Upper lobe of left lung (tissue), 6 donors: ENCODE data around the gene GOLIM4. TPM values are rescaled to one million over a fixed set of nuclear protein-coding genes. Genes with fewer than 3 reads are reported as not detected.

Experiments
- ATAC-seq, 2 donors: fragments of 200-7000 bp; cut with Tn5 transposase; one replicate each; pipeline ENCODE4 v1.9.1; 2022; ENCODE audit warnings: mild to moderate bottlenecking in 2 of 2, moderate library complexity in 2 of 2; ENCODE audit not compliant: low FRiP score in 2 of 2
- DNase-seq, 2 donors: peaks; one replicate each; pipeline ENCODE4 v3.0.0-alpha.2; 2019 to 2020
- H3K27ac ChIP-seq, 4 donors: fragments of 200-600 bp; sonication (generic); one replicate each; pipeline ENCODE4 v1.5.1; 2016 to 2019
- H3K27me3 ChIP-seq, 4 donors: fragments of 200-600 bp; sonication (generic); one replicate each; pipeline ENCODE4 v1.5.1; 2017 to 2019
- H3K36me3 ChIP-seq, 4 donors: fragments of 200-600 bp; sonication (generic); one replicate each; pipeline ENCODE4 v1.5.1; 2016 to 2019
- H3K4me1 ChIP-seq, 4 donors: fragments of 200-600 bp; sonication (generic); one replicate each; pipeline ENCODE4 v1.5.1; 2018 to 2019
- H3K4me3 ChIP-seq, 4 donors: fragments of 200-600 bp; sonication (generic); one replicate each; pipeline ENCODE4 v1.5.1; 2017 to 2019; ENCODE audit warnings: mild to moderate bottlenecking in 2 of 4, moderate library complexity in 1 of 4
- H3K9me3 ChIP-seq, 4 donors: fragments of 200-600 bp; sonication (generic); one replicate each; pipeline ENCODE4 v1.5.1; 2018 to 2019
- CTCF ChIP-seq, 6 experiments: fragments of 450-650 bp in 4 of 6; fragments of 200-600 bp in 2 of 6; sonication (generic) in 2 of 6; IDR thresholded peaks; one replicate each; pipeline ENCODE4 v1.5.1; 2016 to 2019; ENCODE audit warnings: antibody characterized with exemption in 6 of 6
- EP300 ChIP-seq, 4 donors: sonication (generic); formaldehyde crosslinking; IDR thresholded peaks; one replicate each; pipeline ENCODE4 v1.5.1; 2017; ENCODE audit warnings: antibody characterized with exemption in 4 of 4, control low read depth in 2 of 4
- POLR2A ChIP-seq, 4 donors: fragments of 450-650 bp; IDR thresholded peaks; one replicate each; pipeline ENCODE4 v1.5.1; 2016 to 2017; ENCODE audit warnings: antibody characterized with exemption in 4 of 4, mild to moderate bottlenecking in 2 of 4
- POLR2AphosphoS5 ChIP-seq, 2 donors: sonication (generic); formaldehyde crosslinking; IDR thresholded peaks; one replicate each; pipeline ENCODE4 v1.5.1; 2017; ENCODE audit warnings: antibody characterized with exemption in 2 of 2
- WGBS, 2 donors: methylation state at CpG; one replicate each; pipeline ENCODE4 v1.1.5; 2017 to 2018; 5-methylcytosine and 5-hydroxymethylcytosine counted together
- total RNA-seq, 6 donors: library from RNA; depleted of rRNA in 4 of 6; stranded (reverse); fragments of >200 nt in 4 of 6; gene quantifications; one replicate each; pipeline versions ENCODE4 v1.1.0 to v1.2.1, GENCODE V29; 2016 to 2021
- donor health status: DM: no; HTN: no; CAD: no; lungs with moderate emphysema.
- donor health status: DM: no; HTN: yes; CAD: no; lungs with severe emphysema.

GOLIM4 gene
- total RNA-seq, 6 donors from 2014 or later = 34.6 to 79.1 (median 43.6) TPM

GRCh38 chr3:167972502-167972901, 123.2 kb downstream of the GOLIM4 start:
- no peak overlapping the region for H3K27ac ChIP-seq

GRCh38 chr3:167969548-167969947, 126.2 kb downstream of the GOLIM4 start:
- no peak for TF ChIP-seq CTCF (IDR thresholded peaks at IDR 0.05)
- TF ChIP-seq POLR2AphosphoS5 (IDR thresholded peaks at IDR 0.05) = no peak
- no peak for TF ChIP-seq EP300 (IDR thresholded peaks at IDR 0.05)
- no peak for TF ChIP-seq POLR2A (IDR thresholded peaks at IDR 0.05)
- H3K4me1 ChIP-seq = peaks cover 0 to 3% (median 0%) of the 10 kb centered on the region in 4 donors
- no peaks in the 10 kb centered on the region for H3K36me3 ChIP-seq
- DNase-seq (no peak), ATAC-seq (no peak)
- no peaks in the 10 kb centered on the region for H3K27me3 ChIP-seq
- no peak overlapping the region for H3K27ac ChIP-seq
- no peak overlapping the region for H3K4me3 ChIP-seq
- WGBS, 2 donors = 80 to 89% methylated on average over 1 of the region's 1 CpG
- H3K9me3 ChIP-seq = no peaks in the 10 kb centered on the region

More at GRCh38 chr3:167972502-167972901, 123.2 kb downstream of the GOLIM4 start:
- Histone ChIP-seq H3K4me1 (peaks cover 0 to under 1% (median 0%) of the 10 kb centered on the region in 4 donors), H3K36me3 (no peaks in the 10 kb centered on the region), H3K9me3 (no peaks in the 10 kb centered on the region), H3K27me3 (no peaks in the 10 kb centered on the region), H3K4me3 (no peak overlapping the region)
- WGBS, 2 donors = 61 to 73% methylated on average over 3 of the region's 3 CpGs
- TF ChIP-seq POLR2A (IDR thresholded peaks at IDR 0.05) = no peak
- ATAC-seq (no peak), DNase-seq (no peak)

GRCh38 chr3:167967257-167968036, 128.3 kb downstream of the GOLIM4 start:
- WGBS, 2 donors = 69 to 81% methylated on average over 5 of the region's 5 CpGs
- no peaks in the 10 kb centered on the region for H3K36me3 ChIP-seq
- no peaks in the 10 kb centered on the region for H3K9me3 ChIP-seq
- H3K4me3 ChIP-seq = no peak overlapping the region
- TF ChIP-seq POLR2A (IDR thresholded peaks at IDR 0.05) (peak in 1 of 4 donors; percentile 17), CTCF (IDR thresholded peaks at IDR 0.05) (no peak), EP300 (IDR thresholded peaks at IDR 0.05) (no peak)
- no peaks in the 10 kb centered on the region for H3K27me3 ChIP-seq
- peaks cover 0 to 3% (median 0%) of the 10 kb centered on the region in 4 donors for H3K4me1 ChIP-seq
- peak in 1 of 2 donors; percentile 36 for ATAC-seq
- peak overlapping the region in 1 of 4 donors; percentile 33 for H3K27ac ChIP-seq
- peak in 1 of 2 donors; percentile 47 for DNase-seq
